ENCODE measurements around the gene RBMS2. TPM values are rescaled to one million over a fixed set of nuclear protein-coding genes. Genes with fewer than 3 reads are reported as not detected.

Gene RBMS2
- total and polyA plus RNA-seq, 7 experiments from 2014 or later = 0.81 to 12.8 (median 5.1) TPM

GRCh38 chr12:56631790-56632700 is 110.4 kb downstream of the RBMS2 start:
- no peaks in the 10 kb centered on the region for H3K27me3 Mint-ChIP-seq
- peaks cover 53 to 86% (median 73%) of the 10 kb centered on the region in 7 donors for H3K4me1 Mint-ChIP-seq
- no peaks in the 10 kb centered on the region for H3K9me3 Mint-ChIP-seq
- intact Hi-C loops (cut with micrococcal nuclease) = loop anchor here (2.0 to 10.0 kb wide), 3 partner anchors 111 to 595 kb away; partner anchors contain the start of genes RBMS2 (in 1 of the 2), RPL41 (in 1 of the 2), SHMT2 (in 1 of the 2) and ZC3H10 (in 1 of the 2)
- Histone ChIP-seq H3K9me3 (ENCODE audit: control insufficient read depth in 2 of 3, low read length in 3 of 3) (no peaks in the 10 kb centered on the region), H3K27ac (ENCODE audit: low read depth, low read length) (peak overlapping the region; percentile 59), H3K4me3 (ENCODE audit: low read length) (peak overlapping the region; percentile 8), H3K36me3 (ENCODE audit: control insufficient read depth in 2 of 3, insufficient read depth in 3 of 3, low read length in 3 of 3) (peaks cover 0 to 11% (median 0%) of the 10 kb centered on the region in 3 experiments), H3K4me1 (ENCODE audit: control insufficient read depth in 2 of 2, insufficient read depth in 2 of 2, low read length in 2 of 2) (peaks cover 42 to 53% of the 10 kb centered on the region in 2 donors), H3K27me3 (ENCODE audit: control insufficient read depth in 2 of 2, insufficient read depth in 2 of 2, low read length in 2 of 2) (no peaks in the 10 kb centered on the region)
- DNase-seq (peak in 5 of 9 donors; percentile 16 to 76 (median 24)), ATAC-seq (no peak)
- H3K27ac Mint-ChIP-seq = peak overlapping the region; percentile 44 to 97 (median 94)
- peak overlapping the region; percentile 58 to 100 (median 96) for H3K4me3 Mint-ChIP-seq
- H3K36me3 Mint-ChIP-seq = peaks cover 0 to 8% (median 7%) of the 10 kb centered on the region in 5 donors
- ChIA-PET CTCF (no interaction called here), POLR2A (interaction anchor here (0.6 to 6.3 kb wide), 6 partner anchors 9 to 93 kb away, joined by 4 to 88 read pairs (median 6); partner anchors contain the start of genes ATP5F1B, NACA and PTGES3)

DNA sequence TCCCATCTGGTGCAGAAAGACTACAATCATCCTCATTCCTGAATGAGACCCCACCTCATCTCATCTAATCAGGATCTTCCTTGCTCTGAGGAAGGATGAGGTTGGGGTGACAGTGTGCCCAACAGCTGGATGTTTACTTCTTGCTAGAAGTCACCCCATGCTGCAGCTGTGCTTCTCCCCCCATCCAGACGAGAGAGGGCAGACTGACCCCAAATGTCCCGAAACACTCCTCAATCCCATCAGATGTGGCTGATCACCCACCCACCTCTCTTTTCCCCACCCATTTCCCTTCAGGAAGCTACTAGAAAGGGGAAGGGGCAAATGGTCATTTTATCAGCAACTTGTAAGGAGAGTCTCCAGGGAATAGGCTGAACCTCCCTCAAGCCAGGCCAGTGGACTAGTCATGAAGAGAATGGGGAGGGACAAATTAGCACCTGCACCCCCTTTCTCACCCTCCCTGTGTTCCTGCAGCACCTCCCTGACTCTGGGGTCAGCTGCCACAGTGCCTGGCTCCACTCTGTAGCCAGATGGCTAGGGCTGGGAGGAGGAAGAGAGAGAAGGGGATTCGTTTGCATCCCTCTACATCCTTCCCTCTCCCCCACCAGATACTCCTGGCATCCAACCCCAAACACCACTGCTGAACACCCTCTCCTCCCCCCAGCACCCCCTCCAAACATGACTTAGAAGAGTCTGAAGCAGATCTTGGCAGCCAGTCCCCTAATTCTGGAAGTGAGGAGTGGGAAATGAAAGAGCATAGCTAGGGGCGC is 111.3 kb downstream of the RBMS2 start:
- Mint-ChIP-seq H3K36me3 (peaks cover 0 to 11% (median 10%) of the 10 kb centered on the region in 5 donors), H3K27me3 (no peaks in the 10 kb centered on the region), H3K4me3 (peak overlapping the region; percentile 64 to 100 (median 97)), H3K4me1 (peaks cover 51 to 81% (median 74%) of the 10 kb centered on the region in 7 donors), H3K9me3 (peaks cover 0 to 1% (median 0%) of the 10 kb centered on the region in 11 donors), H3K27ac (peak overlapping the region; percentile 69 to 97 (median 94))
- H3K9me3 ChIP-seq (ENCODE audit: control insufficient read depth in 2 of 3, low read length in 3 of 3) = no peaks in the 10 kb centered on the region
- DNase-seq = no peak
- intact Hi-C loops (cut with micrococcal nuclease) = loop anchor here (5.0 to 10.0 kb wide), 2 partner anchors 518 to 594 kb away; partner anchors contain the start of genes RPL41 (in 1 of the 2), SHMT2 (in 1 of the 2) and ZC3H10 (in 1 of the 2)
- no peaks in the 10 kb centered on the region for H3K27me3 ChIP-seq (ENCODE audit: control insufficient read depth in 2 of 2, insufficient read depth in 2 of 2, low read length in 2 of 2)
- H3K36me3 ChIP-seq (ENCODE audit: control insufficient read depth in 2 of 3, insufficient read depth in 3 of 3, low read length in 3 of 3) = peaks cover 0 to 16% (median 8%) of the 10 kb centered on the region in 3 experiments
- H3K4me1 ChIP-seq (ENCODE audit: control insufficient read depth in 2 of 2, insufficient read depth in 2 of 2, low read length in 2 of 2) = peaks cover 41 to 56% of the 10 kb centered on the region in 2 donors
- ChIA-PET POLR2A (interaction anchor here (0.7 to 6.5 kb wide), 4 partner anchors 14 to 93 kb away, joined by 5 to 103 read pairs (median 56); partner anchors contain the start of genes ATP5F1B, NACA and PTGES3), CTCF (interaction anchor here (1.1 kb wide), 1 partner anchor 119 kb away, joined by 5 read pairs; no protein-coding TSS in a partner anchor)
- ATAC-seq = no peak
- peak overlapping the region; percentile 8 for H3K4me3 ChIP-seq (ENCODE audit: low read length)
- H3K27ac ChIP-seq (ENCODE audit: low read depth, low read length) = peak overlapping the region; percentile 83

GRCh38 chr12:56633468-56634241 is 112.0 kb downstream of the RBMS2 start:
- Mint-ChIP-seq H3K4me3 (peak overlapping the region; percentile 87 to 100 (median 98)), H3K27ac (peak overlapping the region; percentile 83 to 97 (median 97)), H3K4me1 (peaks cover 43 to 75% (median 69%) of the 10 kb centered on the region in 7 donors), H3K9me3 (peaks cover 0 to 1% (median 0%) of the 10 kb centered on the region in 11 donors), H3K36me3 (peaks cover 0 to 11% (median 10%) of the 10 kb centered on the region in 5 donors), H3K27me3 (no peaks in the 10 kb centered on the region)
- Histone ChIP-seq H3K27me3 (ENCODE audit: control insufficient read depth in 2 of 2, insufficient read depth in 2 of 2, low read length in 2 of 2) (no peaks in the 10 kb centered on the region), H3K9me3 (ENCODE audit: control insufficient read depth in 2 of 3, low read length in 3 of 3) (no peaks in the 10 kb centered on the region), H3K4me1 (ENCODE audit: control insufficient read depth in 2 of 2, insufficient read depth in 2 of 2, low read length in 2 of 2) (peaks cover 37 to 51% of the 10 kb centered on the region in 2 donors), H3K4me3 (ENCODE audit: low read length) (peak overlapping the region; percentile 73), H3K36me3 (ENCODE audit: control insufficient read depth in 2 of 3, insufficient read depth in 3 of 3, low read length in 3 of 3) (peaks cover 0 to 23% (median 12%) of the 10 kb centered on the region in 3 experiments), H3K27ac (ENCODE audit: low read depth, low read length) (peak overlapping the region; percentile 83)
- ChIA-PET CTCF (interaction anchor here (0.7 to 1.5 kb wide), 3 partner anchors 32 to 912 kb away, joined by 3 to 5 read pairs (median 5); no protein-coding TSS in a partner anchor), POLR2A (interaction anchor here (0.9 to 6.5 kb wide), 8 partner anchors 10 to 92 kb away, joined by 3 to 103 read pairs (median 22); partner anchors contain the start of genes ATP5F1B, NACA and PTGES3)
- no peak for DNase-seq
- intact Hi-C loops (cut with micrococcal nuclease) = loop anchor here (2.0 to 10.0 kb wide), 3 partner anchors 273 to 594 kb away; partner anchors contain the start of genes RPL41 (in 1 of the 2), SHMT2 (in 1 of the 2), STAT2 (in 1 of the 2) and ZC3H10 (in 1 of the 2)
- ATAC-seq = no peak

- ChIA-PET CTCF (interaction anchor here (0.7 to 1.5 kb wide), 3 partner anchors 33 to 911 kb away, joined by 3 to 5 read pairs (median 3); no protein-coding TSS in a partner anchor), POLR2A (interaction anchor here (0.9 to 6.5 kb wide), 9 partner anchors 9 to 101 kb away, joined by 3 to 103 read pairs (median 17); partner anchors contain the start of genes ATP5F1B, NACA and PTGES3)
- H3K4me1 ChIP-seq (ENCODE audit: control insufficient read depth in 2 of 2, insufficient read depth in 2 of 2, low read length in 2 of 2) = peaks cover 37 to 51% of the 10 kb centered on the region in 2 donors
- no peaks in the 10 kb centered on the region for H3K27me3 ChIP-seq (ENCODE audit: control insufficient read depth in 2 of 2, insufficient read depth in 2 of 2, low read length in 2 of 2)
- ATAC-seq (no peak), DNase-seq (peak in 5 of 9 donors; percentile 22 to 59 (median 29))
- peaks cover 0 to 26% (median 17%) of the 10 kb centered on the region in 3 experiments for H3K36me3 ChIP-seq (ENCODE audit: control insufficient read depth in 2 of 3, insufficient read depth in 3 of 3, low read length in 3 of 3)
- H3K9me3 ChIP-seq (ENCODE audit: control insufficient read depth in 2 of 3, low read length in 3 of 3) = no peaks in the 10 kb centered on the region
- peaks cover 0 to 1% (median 0%) of the 10 kb centered on the region in 11 donors for H3K9me3 Mint-ChIP-seq
- no peaks in the 10 kb centered on the region for H3K27me3 Mint-ChIP-seq
- H3K27ac Mint-ChIP-seq = peak overlapping the region; percentile 83 to 97 (median 97)
- H3K36me3 Mint-ChIP-seq = peaks cover 0 to 14% (median 13%) of the 10 kb centered on the region in 5 donors
- intact Hi-C loops (cut with micrococcal nuclease) = loop anchor here (2.0 to 10.0 kb wide), 3 partner anchors 274 to 593 kb away; partner anchors contain the start of genes RPL41 (in 1 of the 2), SHMT2 (in 1 of the 2), STAT2 (in 1 of the 2) and ZC3H10 (in 1 of the 2)
- H3K27ac ChIP-seq (ENCODE audit: low read depth, low read length) = peak overlapping the region; percentile 83
- H3K4me1 Mint-ChIP-seq = peaks cover 41 to 75% (median 70%) of the 10 kb centered on the region in 7 donors
- H3K4me3 ChIP-seq (ENCODE audit: low read length) = peak overlapping the region; percentile 73
- H3K4me3 Mint-ChIP-seq = peak overlapping the region; percentile 87 to 100 (median 98)
These were observed 112.7 kb downstream of the RBMS2 start for GRCh38 chr12:56634242-56634836.
